Gastroesophageal sphincter (tissue), 4 donors: ENCODE measurements around the gene SALL1. TPM values are rescaled to one million over a fixed set of nuclear protein-coding genes. Genes with fewer than 3 reads are reported as not detected.

ENCODE experiments used
- ATAC-seq: fragments of 150-250 bp; one replicate; pipeline ENCODE4 v1.9.1; 2016; ENCODE audit warnings: mild to moderate bottlenecking, moderate library complexity
- H3K27ac ChIP-seq, 4 donors: fragments of 200-600 bp; sonication (generic) in 3 of 4; 1 replicate in 3 of 4; 2 replicates in 1 of 4; pipeline ENCODE4 v1.5.1; 2016 to 2019
- H3K27me3 ChIP-seq: fragments of 200-600 bp; sonication (generic); one replicate; pipeline ENCODE4 v1.5.1; 2019
- H3K36me3 ChIP-seq, 2 donors: fragments of 200-600 bp; sonication (generic); one replicate each; pipeline ENCODE4 v1.5.1; 2019; ENCODE audit warnings: control low read depth in 1 of 2
- H3K4me1 ChIP-seq, 3 donors: fragments of 200-600 bp; sonication (generic); 1 replicate in 2 of 3; 2 replicates in 1 of 3; pipeline ENCODE4 v1.5.1; 2016 to 2019; ENCODE audit warnings: control low read depth in 2 of 3
- H3K4me3 ChIP-seq, 2 donors: fragments of 200-600 bp; sonication (generic); one replicate each; pipeline ENCODE4 v1.5.1; 2019; ENCODE audit warnings: mild to moderate bottlenecking in 1 of 2, moderate library complexity in 1 of 2
- H3K9me3 ChIP-seq, 3 donors: fragments of 200-600 bp; sonication (generic); one replicate each; pipeline ENCODE4 v1.5.1; 2017 to 2019; ENCODE audit warnings: control low read depth in 2 of 3
- CTCF ChIP-seq, 4 experiments: fragments of 200-600 bp in 2 of 4; fragments of 450-650 bp in 2 of 4; sonication (generic) in 1 of 4; IDR thresholded peaks; one replicate each; pipeline ENCODE4 v1.5.1; 2017 to 2019; ENCODE audit warnings: antibody characterized with exemption in 4 of 4, mild to moderate bottlenecking in 2 of 4, moderate library complexity in 2 of 4
- EP300 ChIP-seq: sonication (generic); formaldehyde crosslinking; IDR thresholded peaks from one replicate; pipeline ENCODE4 v1.6.1; 2017; ENCODE audit warnings: antibody characterized with exemption, mild to moderate bottlenecking
- POLR2A ChIP-seq, 2 donors: fragments of 450-650 bp; IDR thresholded peaks; one replicate each; pipeline ENCODE4 v1.6.1; 2017; ENCODE audit warnings: antibody characterized with exemption in 2 of 2, mild to moderate bottlenecking in 2 of 2, moderate library complexity in 1 of 2
- POLR2AphosphoS5 ChIP-seq: sonication (generic); formaldehyde crosslinking; IDR thresholded peaks from one replicate; pipeline ENCODE4 v1.6.1; 2017; ENCODE audit warnings: antibody characterized with exemption
- WGBS, 2 donors: methylation state at CpG; one replicate each; pipeline ENCODE4 v1.1.5; 2018; ENCODE audit warnings: low coverage in 1 of 2; 5-methylcytosine and 5-hydroxymethylcytosine counted together
- total RNA-seq, 4 donors: library from RNA; depleted of rRNA; stranded (reverse); fragments of >200 nt; gene quantifications; one replicate each; pipeline ENCODE4 v1.1.0, GENCODE V29; 2016

SALL1 gene
- total RNA-seq, 4 donors from 2014 or later: not detected

- no peaks in the 10 kb centered on the region for H3K9me3 ChIP-seq
- H3K27me3 ChIP-seq: peaks cover 65% of the 10 kb centered on the region
- TF ChIP-seq POLR2A (IDR thresholded peaks at IDR 0.05) (no peak), POLR2AphosphoS5 (no peak), CTCF (IDR thresholded peaks at IDR 0.05) (no peak), EP300 (no peak)
- H3K4me3 ChIP-seq: no peak overlapping the region
- no peak for ATAC-seq
- H3K36me3 ChIP-seq: no peaks in the 10 kb centered on the region
- no peak overlapping the region for H3K27ac ChIP-seq
- H3K4me1 ChIP-seq: no peaks in the 10 kb centered on the region
- 60 to 64% methylated on average over 6 of the region's 6 CpGs for WGBS, 2 donors
These were observed 30.9 kb downstream of the SALL1 start for GRCh38 chr16:51119973-51120729.

GRCh38 chr16:51119556-51119955 is 31.5 kb downstream of the SALL1 start:
- Histone ChIP-seq H3K4me1 (no peaks in the 10 kb centered on the region), H3K27ac (no peak overlapping the region), H3K27me3 (peaks cover 65% of the 10 kb centered on the region), H3K9me3 (no peaks in the 10 kb centered on the region), H3K4me3 (no peak overlapping the region), H3K36me3 (no peaks in the 10 kb centered on the region)
- 33 to 48% methylated on average over 4 to 7 of the region's 8 CpGs for WGBS, 2 donors
- ATAC-seq: no peak
- TF ChIP-seq POLR2AphosphoS5 (no peak), POLR2A (IDR thresholded peaks at IDR 0.05) (no peak), EP300 (no peak), CTCF (IDR thresholded peaks at IDR 0.05) (no peak)

- Histone ChIP-seq H3K4me3 (no peak overlapping the region), H3K36me3 (no peaks in the 10 kb centered on the region), H3K9me3 (no peaks in the 10 kb centered on the region), H3K4me1 (peaks cover 0 to 7% (median 0%) of the 10 kb centered on the region in 3 donors), H3K27ac (no peak overlapping the region), H3K27me3 (peaks cover 69% of the 10 kb centered on the region)
- TF ChIP-seq CTCF (IDR thresholded peaks at IDR 0.05): no peak
- TF ChIP-seq EP300: no peak
- TF ChIP-seq POLR2A (IDR thresholded peaks at IDR 0.05): no peak
- TF ChIP-seq POLR2AphosphoS5: no peak
- no peak for ATAC-seq
- 0 to 39% methylated on average over 1 to 4 of the region's 4 CpGs for WGBS, 2 donors
These were observed 34.7 kb downstream of the SALL1 start for GRCh38 chr16:51116353-51116752.

GRCh38 chr16:51114382-51114781 is 36.7 kb downstream of the SALL1 start:
- ATAC-seq: no peak
- 39 to 41% methylated on average over 4 to 6 of the region's 9 CpGs for WGBS, 2 donors

More at GRCh38 chr16:51114382-51114781, 36.7 kb downstream of the SALL1 start:
- Histone ChIP-seq H3K9me3 (peaks cover 0 to 2% (median 0%) of the 10 kb centered on the region in 3 donors), H3K4me3 (no peak overlapping the region), H3K36me3 (no peaks in the 10 kb centered on the region), H3K4me1 (peaks cover 0 to 7% (median 0%) of the 10 kb centered on the region in 3 donors), H3K27ac (no peak overlapping the region), H3K27me3 (peaks cover 82% of the 10 kb centered on the region)
- TF ChIP-seq CTCF (IDR thresholded peaks at IDR 0.05): no peak
- no peak for TF ChIP-seq POLR2AphosphoS5
- TF ChIP-seq POLR2A (IDR thresholded peaks at IDR 0.05): no peak
- no peak for TF ChIP-seq EP300
